PC-9 (cell line): Measurements from ENCODE around the gene DEFB119. TPM values are rescaled to one million over a fixed set of nuclear protein-coding genes. Genes with fewer than 3 reads are reported as not detected.
"Not testable (repeated sequence)": the region's sequence is repeated elsewhere in the genome, so short reads cannot be mapped to it uniquely, and the experiment has no call there.

Source experiments
- BruUV-seq: library from RNA; stranded (reverse); fragments of 400-500 nt; replicated peaks from 2 replicates; lab custom pipeline; 2021; lab: Mats Ljungman, UMichigan
- CTCF ChIA-PET: fragments of 300-600 bp; sonication (Branson Sonifier 250); formaldehyde crosslinking; loops from one replicate; lab custom pipeline; 2022; ENCODE audit warnings: antibody characterized with exemption; lab: Charles Lee
- POLR2A ChIA-PET: fragments of 300-600 bp; sonication (Branson Sonifier 250); formaldehyde crosslinking; loops from one replicate; lab custom pipeline; 2022; ENCODE audit warnings: antibody characterized with exemption; ENCODE audit not compliant: unreplicated experiment; lab: Charles Lee
- DNase-seq, 2 experiments: peaks; one replicate each; pipeline versions ENCODE4 v3.0.0 to v3.0.0-alpha.2; 2015 to 2022; ENCODE audit warnings: mixed read lengths in 1 of 2
- H2AFZ ChIP-seq: fragments of 200-600 bp; sonication (generic); 2 replicates; pipeline ENCODE4 v1.8.1; 2017; ENCODE audit warnings: antibody characterized with exemption
- H3F3A ChIP-seq: fragments of 200-600 bp; sonication (generic); 2 replicates; pipeline ENCODE4 v1.8.1; 2017; ENCODE audit warnings: antibody characterized with exemption, mild to moderate bottlenecking, low read depth; ENCODE audit not compliant: insufficient read depth
- H3K27ac ChIP-seq: fragments of 200-600 bp; sonication (generic); 2 replicates; pipeline ENCODE4 v1.6.1; 2016; ENCODE audit warnings: mixed run types
- H3K27me3 ChIP-seq: fragments of 200-600 bp; sonication (generic); 2 replicates; pipeline ENCODE4 v1.6.1; 2016; ENCODE audit warnings: low read depth, mixed run types; ENCODE audit not compliant: insufficient read depth
- H3K36me3 ChIP-seq: fragments of 200-600 bp; sonication (generic); 2 replicates; pipeline ENCODE4 v1.6.1; 2016; ENCODE audit warnings: low read depth, mixed run types
- H3K4me1 ChIP-seq: fragments of 200-600 bp; sonication (generic); replicated peaks from 2 replicates; pipeline ENCODE4 v1.6.1; 2016; ENCODE audit warnings: mixed run types; ENCODE audit not compliant: insufficient read depth
- H3K4me2 ChIP-seq: fragments of 200-600 bp; sonication (generic); 2 replicates; pipeline ENCODE4 v1.6.1; 2017; ENCODE audit warnings: mixed run types
- H3K4me3 ChIP-seq: fragments of 200-600 bp; sonication (generic); 2 replicates; pipeline ENCODE4 v1.6.1; 2016; ENCODE audit warnings: mixed run types
- H3K79me2 ChIP-seq: fragments of 200-600 bp; sonication (generic); 2 replicates; pipeline ENCODE4 v1.6.1; 2017; ENCODE audit warnings: low read depth, mixed run types
- H3K9me2 ChIP-seq: fragments of 200-600 bp; sonication (generic); 2 replicates; pipeline ENCODE4 v1.8.1; 2017; ENCODE audit warnings: mild to moderate bottlenecking; ENCODE audit not compliant: insufficient read depth
- H3K9me3 ChIP-seq: fragments of 200-600 bp; sonication (generic); 2 replicates; pipeline ENCODE4 v1.8.1; 2016; ENCODE audit warnings: low read depth; ENCODE audit not compliant: insufficient read depth
- H4K20me1 ChIP-seq: fragments of 200-600 bp; sonication (generic); 2 replicates; pipeline ENCODE4 v1.8.1; 2017; ENCODE audit not compliant: insufficient read depth
- EZH2 ChIP-seq: fragments of 200-600 bp; sonication (generic); IDR thresholded peaks from 2 replicates; pipeline ENCODE4 v1.8.0; 2017; ENCODE audit warnings: antibody characterized with exemption, low read depth
- intact Hi-C: fragments of 100-400 bp; cut with micrococcal nuclease; formaldehyde crosslinking; loops from one replicate; pipeline ENCODE4 v1.10.0; 2022; ENCODE audit not compliant: unreplicated experiment
- total RNA-seq: library from RNA; stranded (reverse); gene quantifications from 2 replicates; pipeline ENCODE4 v1.2.3, GENCODE V29; 2021
- TF ChIP-seq, protein P1 (sequence below): fragments of 200-600 bp; sonication (generic); conservative IDR thresholded peaks from 2 replicates; pipeline ENCODE4 v1.6.1; 2017; ENCODE audit warnings: mixed run types, antibody characterized with exemption, mild to moderate bottlenecking, moderate library complexity

DEFB119 gene
- total RNA-seq, 1 experiment from 2014 or later = not detected

DNA sequence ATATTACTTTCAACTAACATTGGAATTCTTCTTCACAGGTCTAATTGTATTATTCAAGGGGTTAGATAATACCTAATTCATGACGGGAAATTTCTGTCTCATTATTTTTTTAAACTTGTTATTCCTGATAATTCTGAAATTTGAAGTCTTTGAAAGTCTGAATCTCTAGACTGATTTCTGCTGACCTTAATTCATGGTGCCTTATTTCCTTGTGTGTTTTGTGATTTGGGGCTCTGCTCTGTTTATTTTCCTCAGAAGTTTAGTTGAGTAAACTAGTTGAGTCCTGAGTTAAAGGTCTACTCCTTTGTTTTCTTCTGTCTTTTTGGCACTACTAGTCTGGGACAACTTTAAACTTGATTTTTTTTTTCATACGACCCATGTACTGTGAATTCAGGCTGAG lies 16.0 kb downstream of the DEFB119 start:
- Histone ChIP-seq H3K36me3 (no peaks in the 10 kb centered on the region), H3K79me2 (no peaks in the 10 kb centered on the region), H3K27me3 (peaks cover 70% of the 10 kb centered on the region), H3K4me1 (no peaks in the 10 kb centered on the region), H4K20me1 (no peaks in the 10 kb centered on the region), H3K4me3 (no peak overlapping the region), H3K27ac (no peak overlapping the region), H3K9me2 (no peaks in the 10 kb centered on the region), H3K4me2 (no peak overlapping the region), H3K9me3 (no peaks in the 10 kb centered on the region), H3F3A (no peaks in the 10 kb centered on the region), H2AFZ (no peak overlapping the region)
- CTCF ChIA-PET = no interaction called here
- no peak for DNase-seq
- BruUV-seq = no TSS peak
- intact Hi-C loops = no loop called here
- TF ChIP-seq, protein P1, sequence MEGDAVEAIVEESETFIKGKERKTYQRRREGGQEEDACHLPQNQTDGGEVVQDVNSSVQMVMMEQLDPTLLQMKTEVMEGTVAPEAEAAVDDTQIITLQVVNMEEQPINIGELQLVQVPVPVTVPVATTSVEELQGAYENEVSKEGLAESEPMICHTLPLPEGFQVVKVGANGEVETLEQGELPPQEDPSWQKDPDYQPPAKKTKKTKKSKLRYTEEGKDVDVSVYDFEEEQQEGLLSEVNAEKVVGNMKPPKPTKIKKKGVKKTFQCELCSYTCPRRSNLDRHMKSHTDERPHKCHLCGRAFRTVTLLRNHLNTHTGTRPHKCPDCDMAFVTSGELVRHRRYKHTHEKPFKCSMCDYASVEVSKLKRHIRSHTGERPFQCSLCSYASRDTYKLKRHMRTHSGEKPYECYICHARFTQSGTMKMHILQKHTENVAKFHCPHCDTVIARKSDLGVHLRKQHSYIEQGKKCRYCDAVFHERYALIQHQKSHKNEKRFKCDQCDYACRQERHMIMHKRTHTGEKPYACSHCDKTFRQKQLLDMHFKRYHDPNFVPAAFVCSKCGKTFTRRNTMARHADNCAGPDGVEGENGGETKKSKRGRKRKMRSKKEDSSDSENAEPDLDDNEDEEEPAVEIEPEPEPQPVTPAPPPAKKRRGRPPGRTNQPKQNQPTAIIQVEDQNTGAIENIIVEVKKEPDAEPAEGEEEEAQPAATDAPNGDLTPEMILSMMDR = no peak
- no peak for TF ChIP-seq EZH2
- POLR2A ChIA-PET = no interaction called here

DNA sequence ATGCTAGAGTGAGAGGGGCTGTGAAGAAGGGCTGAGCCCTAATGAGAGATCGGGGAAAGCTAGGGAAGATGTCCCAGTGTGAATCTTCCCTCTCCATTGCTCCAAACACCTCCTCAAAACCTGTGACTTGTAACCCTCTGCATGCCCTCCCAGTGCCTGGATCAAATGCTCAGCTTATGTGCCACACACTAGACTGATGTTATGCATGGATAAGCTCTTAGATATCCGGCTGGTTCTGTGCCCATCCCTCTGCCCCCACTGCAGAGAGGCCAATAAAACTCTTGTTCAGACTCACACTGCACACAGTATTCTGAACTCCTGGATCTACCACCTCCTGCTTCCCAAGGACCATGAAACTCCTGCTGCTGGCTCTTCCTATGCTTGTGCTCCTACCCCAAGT lies 22.1 kb downstream of the DEFB119 start, which contains the start of gene DEFB118:
Gene DEFB118 (plus strand): TSS at position 301 of the 400 bp plus-strand sequence. CDS start 50 bp downstream, at position 351.
- Histone ChIP-seq H2AFZ (no peak within 1 kb of the TSS), H3K27ac (no peak within 1 kb of the TSS), H3K9me2 (no peaks in the 10 kb centered on the region), H3K4me2 (no peak within 1 kb of the TSS), H3K27me3 (peaks cover 84% of the 10 kb centered on the region), H3K9me3 (no peaks in the 10 kb centered on the region), H3K4me3 (no peak within 1 kb of the TSS), H3K4me1 (no peaks in the 10 kb centered on the region), H4K20me1 (no peaks in the 10 kb centered on the region), H3K79me2 (no peaks in the 10 kb centered on the region), H3K36me3 (no peaks in the 10 kb centered on the region), H3F3A (no peaks in the 10 kb centered on the region)
- no peak for DNase-seq
- POLR2A ChIA-PET = no interaction called here
- CTCF ChIA-PET = no interaction called here
- TF ChIP-seq EZH2 = no peak
- TF ChIP-seq, protein P1 = no peak
- BruUV-seq = no TSS peak
- intact Hi-C loops = no loop called here

DNA sequence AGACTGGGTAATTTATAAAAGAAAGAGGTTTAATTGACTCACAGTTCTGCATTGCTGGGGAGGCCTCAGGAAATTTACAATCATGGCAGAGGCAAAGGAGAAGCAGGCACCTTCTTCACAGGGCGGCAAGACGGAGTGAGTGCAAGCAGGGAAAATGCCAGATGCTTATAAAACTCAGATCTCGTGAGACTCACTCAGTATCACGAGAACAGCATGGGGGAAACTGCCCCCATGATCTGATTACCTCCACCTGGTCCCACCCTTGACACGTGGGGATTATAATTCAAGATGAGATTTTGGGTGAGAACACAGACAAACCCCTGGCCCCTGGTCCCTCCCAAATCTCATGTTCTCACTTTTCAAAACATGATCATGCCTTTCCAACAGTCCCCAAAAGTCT lies 26.1 kb downstream of the DEFB119 start:
- H3K79me2 ChIP-seq, H3K4me2 ChIP-seq, CTCF ChIA-PET, H3K4me1 ChIP-seq, H3K9me2 ChIP-seq, H3K36me3 ChIP-seq, POLR2A ChIA-PET, H3K4me3 ChIP-seq, H3K27ac ChIP-seq, intact Hi-C loops, H2AFZ ChIP-seq, H4K20me1 ChIP-seq, H3F3A ChIP-seq, BruUV-seq, DNase-seq, H3K9me3 ChIP-seq: not testable (repeated sequence)
- H3K27me3 ChIP-seq = peaks cover 66% of the 10 kb centered on the region

DNA sequence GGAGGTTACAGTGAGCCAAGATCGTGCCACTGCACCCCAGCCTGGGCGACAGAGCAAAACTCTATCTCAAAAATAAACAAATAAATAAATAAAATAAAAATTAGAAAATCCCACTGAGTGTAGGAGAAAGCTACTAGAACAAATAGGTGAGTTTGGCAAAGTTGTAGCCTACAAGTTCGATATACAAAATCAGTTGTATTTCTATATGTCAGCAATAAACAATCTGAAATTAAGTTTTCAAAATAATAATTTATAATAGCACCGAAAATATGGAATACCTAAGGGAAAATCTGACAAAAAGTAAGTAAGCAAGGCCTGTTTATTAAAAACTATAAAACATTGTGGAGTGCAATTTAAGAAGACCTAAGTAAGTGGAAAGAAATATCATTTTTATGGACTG lies 27.1 kb downstream of the DEFB119 start:
- BruUV-seq = no TSS peak
- peaks cover 64% of the 10 kb centered on the region for H3K27me3 ChIP-seq
- DNase-seq = no peak
- intact Hi-C loops = no loop called here
- H3K4me3 ChIP-seq = no peak overlapping the region
- ChIA-PET POLR2A (no interaction called here), CTCF (no interaction called here)
- no peaks in the 10 kb centered on the region for H3F3A ChIP-seq
- no peak for TF ChIP-seq EZH2
- TF ChIP-seq, protein P1 = no peak
- no peak overlapping the region for H3K4me2 ChIP-seq
- H2AFZ ChIP-seq = no peak overlapping the region
- no peaks in the 10 kb centered on the region for H4K20me1 ChIP-seq
- H3K9me2 ChIP-seq = no peaks in the 10 kb centered on the region
- H3K79me2 ChIP-seq = no peaks in the 10 kb centered on the region
- H3K9me3 ChIP-seq = no peaks in the 10 kb centered on the region
- H3K36me3 ChIP-seq = no peaks in the 10 kb centered on the region
- no peaks in the 10 kb centered on the region for H3K4me1 ChIP-seq
- H3K27ac ChIP-seq = no peak overlapping the region
